Gastrocnemius medialis (tissue), 4 donors: ENCODE data around the gene CCDC192. TPM values are rescaled to one million over a fixed set of nuclear protein-coding genes. Genes with fewer than 3 reads are reported as not detected.
"Not testable (repeated sequence)": the region's sequence is repeated elsewhere in the genome, so short reads cannot be mapped to it uniquely, and the experiment has no call there.

Source experiments
- ATAC-seq, 2 donors: fragments of 150-250 bp; one replicate each; pipeline ENCODE4 v1.9.1; 2016
- DNase-seq, 2 donors: peaks; one replicate each; pipeline ENCODE4 v3.0.0-alpha.2; 2019
- H3K27ac ChIP-seq, 4 donors: fragments of 200-600 bp; sonication (generic); 1 replicate in 1 of 4; 2 replicates in 3 of 4; pipeline ENCODE4 v1.5.1; 2016 to 2018; ENCODE audit warnings: mild to moderate bottlenecking in 2 of 4, moderate library complexity in 1 of 4
- H3K27me3 ChIP-seq, 3 donors: fragments of 200-600 bp; sonication (generic) in 2 of 3; 1 replicate in 1 of 3; 2 replicates in 2 of 3; pipeline versions ENCODE4 v1.5.1 to v1.6.0; 2016 to 2019; ENCODE audit warnings: mild to moderate bottlenecking in 1 of 3, moderate library complexity in 1 of 3
- H3K36me3 ChIP-seq, 2 donors: fragments of 200-600 bp; sonication (generic) in 1 of 2; one replicate each; pipeline ENCODE4 v1.5.1; 2017 to 2018
- H3K4me1 ChIP-seq, 2 donors: fragments of 200-600 bp; sonication (generic) in 1 of 2; one replicate each; pipeline ENCODE4 v1.5.1; 2016 to 2017; ENCODE audit warnings: mild to moderate bottlenecking in 2 of 2
- H3K4me3 ChIP-seq, 4 donors: fragments of 200-600 bp; sonication (generic) in 3 of 4; 1 replicate in 1 of 4; 2 replicates in 3 of 4; pipeline ENCODE4 v1.5.1; 2016 to 2019; ENCODE audit warnings: mild to moderate bottlenecking in 2 of 4
- H3K9me3 ChIP-seq, 3 donors: fragments of 200-600 bp; sonication (generic) in 2 of 3; 1 replicate in 1 of 3; 2 replicates in 2 of 3; pipeline ENCODE4 v1.5.1; 2016 to 2019
- CTCF ChIP-seq, 5 experiments: fragments of 450-650 bp in 3 of 5; fragments of 200-600 bp in 2 of 5; sonication (generic) in 2 of 5; IDR thresholded peaks in 4 of 5; conservative IDR thresholded peaks in 1 of 5; 1 replicate in 4 of 5; 2 replicates in 1 of 5; pipeline ENCODE4 v1.5.1; 2016 to 2019; ENCODE audit warnings: antibody characterized with exemption in 5 of 5, mild to moderate bottlenecking in 3 of 5, moderate library complexity in 3 of 5
- POLR2A ChIP-seq, 2 donors: fragments of 450-650 bp; IDR thresholded peaks; one replicate each; pipeline ENCODE4 v1.6.1; 2017; ENCODE audit warnings: antibody characterized with exemption in 2 of 2, mild to moderate bottlenecking in 2 of 2, moderate library complexity in 2 of 2
- in situ Hi-C, 4 donors: fragments of 200-750 bp; cut with MboI; loops; one replicate each; pipeline versions ENCODE4 v1.15.0 to v1.8.0; 2017; ENCODE audit warnings: low sequenced_read_pairs in 4 of 4
- intact Hi-C: fragments of 100-400 bp; cut with DNase I; formaldehyde crosslinking; loops from one replicate; pipeline ENCODE4 v1.15.1; 2023; ENCODE audit warnings: low total_unique reads
- total RNA-seq, 4 donors: library from RNA; depleted of rRNA; stranded (reverse); fragments of >200 nt; gene quantifications; one replicate each; pipeline versions ENCODE4 v1.1.0 to v1.2.3, GENCODE V29; 2016

Gene CCDC192
- total RNA-seq, 4 donors from 2014 or later = not detected

- Histone ChIP-seq H3K27ac (no peak overlapping the region), H3K4me3 (no peak overlapping the region), H3K36me3 (peaks cover 0 to 2% of the 10 kb centered on the region in 2 donors), H3K4me1 (peaks cover 0 to 2% of the 10 kb centered on the region in 2 donors), H3K27me3 (no peaks in the 10 kb centered on the region), H3K9me3 (peaks cover 0 to 4% (median 0%) of the 10 kb centered on the region in 3 donors)
- DNase-seq (no peak), ATAC-seq (peak in 1 of 2 donors; percentile 26)
- TF ChIP-seq POLR2A (IDR thresholded peaks at IDR 0.05) (no peak), CTCF (IDR thresholded peaks at IDR 0.05 in 4 of 5, conservative IDR thresholded peaks at IDR 0.05 in 1 of 5) (no peak)
- intact Hi-C loops = no loop called here
- in situ Hi-C loops = no loop called here
Observed at GRCh38 chr5:127718181-127718580, 15.0 kb downstream of the CCDC192 start.

GRCh38 chr5:127723571-127723970 lies 20.4 kb downstream of the CCDC192 start:
- Histone ChIP-seq H3K4me1 (peaks cover 3% of the 10 kb centered on the region in 2 donors), H3K9me3 (no peaks in the 10 kb centered on the region), H3K27me3 (no peaks in the 10 kb centered on the region), H3K4me3 (no peak overlapping the region), H3K36me3 (peaks cover 0 to 2% of the 10 kb centered on the region in 2 donors), H3K27ac (no peak overlapping the region)
- in situ Hi-C loops (loop anchor here in 1 of 4 donors (10.0 kb wide), 1 partner anchor 159 kb away; no protein-coding TSS in a partner anchor), intact Hi-C loops (no loop called here)
- DNase-seq (peak; percentile 16 to 18), ATAC-seq (no peak)
- TF ChIP-seq POLR2A (IDR thresholded peaks at IDR 0.05) (no peak), CTCF (IDR thresholded peaks at IDR 0.05 in 4 of 5, conservative IDR thresholded peaks at IDR 0.05 in 1 of 5) (no peak)

GRCh38 chr5:127725673-127726072 lies 22.5 kb downstream of the CCDC192 start:
- Histone ChIP-seq H3K4me1 (peaks cover 3% of the 10 kb centered on the region in 2 donors), H3K27ac (no peak overlapping the region), H3K9me3 (no peaks in the 10 kb centered on the region), H3K27me3 (no peaks in the 10 kb centered on the region), H3K4me3 (no peak overlapping the region), H3K36me3 (peaks cover 0 to 2% of the 10 kb centered on the region in 2 donors)
- DNase-seq = no peak
- no peak for ATAC-seq
- TF ChIP-seq CTCF (IDR thresholded peaks at IDR 0.05 in 4 of 5, conservative IDR thresholded peaks at IDR 0.05 in 1 of 5) = no peak
- TF ChIP-seq POLR2A (IDR thresholded peaks at IDR 0.05) = no peak
- in situ Hi-C loops (loop anchor here in 1 of 4 donors (10.0 kb wide), 1 partner anchor 161 kb away; no protein-coding TSS in a partner anchor), intact Hi-C loops (no loop called here)

GRCh38 chr5:127732963-127733362 lies 29.8 kb downstream of the CCDC192 start:
- Histone ChIP-seq H3K4me1 (no peaks in the 10 kb centered on the region), H3K4me3 (no peak overlapping the region), H3K27me3 (no peaks in the 10 kb centered on the region), H3K9me3 (no peaks in the 10 kb centered on the region), H3K36me3 (no peaks in the 10 kb centered on the region), H3K27ac (no peak overlapping the region)
- in situ Hi-C loops = no loop called here
- TF ChIP-seq CTCF (IDR thresholded peaks at IDR 0.05 in 4 of 5, conservative IDR thresholded peaks at IDR 0.05 in 1 of 5) = no peak
- TF ChIP-seq POLR2A (IDR thresholded peaks at IDR 0.05) = no peak
- DNase-seq (no peak), ATAC-seq (no peak)
- intact Hi-C loops = no loop called here

GRCh38 chr5:127739348-127739747 lies 36.2 kb downstream of the CCDC192 start:
- H3K27ac ChIP-seq, in situ Hi-C loops, intact Hi-C loops, H3K4me1 ChIP-seq, DNase-seq, H3K4me3 ChIP-seq, H3K9me3 ChIP-seq, H3K27me3 ChIP-seq, H3K36me3 ChIP-seq, ATAC-seq: not testable (repeated sequence)
